Measurements from ENCODE around the gene LUZP2. TPM values are rescaled to one million over a fixed set of nuclear protein-coding genes. Genes with fewer than 3 reads are reported as not detected.

Gene LUZP2
- total and polyA plus RNA-seq, 2 of the 8 experiments (the other 6 are each of a cell fraction or from before 2014, with no cell fraction given), result 0.79 to 1.5 TPM

DNA sequence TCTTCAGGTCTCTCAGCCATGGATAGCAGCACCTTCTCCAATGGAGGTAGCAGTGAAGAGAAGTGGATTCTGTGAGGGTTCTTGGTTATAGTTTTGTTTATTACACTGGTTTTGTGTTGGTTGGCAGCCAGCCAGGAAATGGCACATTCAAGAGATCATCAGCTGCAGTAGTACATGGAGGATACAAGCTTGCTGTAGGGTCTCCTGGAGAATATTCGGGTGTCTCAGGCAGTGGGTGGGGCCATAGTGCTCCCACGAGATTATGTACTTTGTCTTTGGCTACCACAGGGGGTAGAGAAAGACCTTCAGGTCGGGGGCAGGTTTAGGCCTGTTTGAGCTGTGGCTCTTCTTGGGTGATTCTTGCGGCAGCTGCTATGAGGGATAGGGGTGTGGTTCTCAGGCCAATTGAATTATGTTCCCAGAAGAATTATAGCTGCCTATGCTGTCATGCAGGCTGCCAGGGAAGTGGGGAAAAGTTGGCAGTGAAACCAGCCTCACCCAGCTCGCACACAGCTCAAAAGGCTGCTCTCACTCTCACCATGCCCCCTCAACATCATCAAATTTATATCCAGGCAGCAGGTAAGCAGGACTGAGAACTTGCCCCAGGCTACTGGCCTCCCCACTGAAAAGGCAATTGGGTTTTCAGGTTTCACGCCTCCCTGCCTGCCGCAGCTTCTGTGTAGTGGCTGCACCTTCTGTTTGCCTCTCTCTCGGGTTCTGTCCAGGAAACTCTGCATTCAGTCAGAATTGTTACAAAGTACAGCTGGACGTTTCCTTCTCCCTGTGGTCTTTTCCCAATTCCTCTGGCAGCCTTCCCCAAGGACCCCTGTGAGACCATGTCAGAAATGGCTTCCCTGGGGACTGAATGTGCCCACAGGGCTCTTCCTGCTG is 435.5 kb downstream of the LUZP2 start:
- no peak overlapping the region for H2AFZ ChIP-seq (ENCODE audit: low read length)
- ChIA-PET POLR2A (ENCODE audit: partially characterized antibody) (interaction anchor here (0.6 kb wide), 1 partner anchor 12 kb away, joined by 3 read pairs; no protein-coding TSS in a partner anchor), CTCF (ENCODE audit: partially characterized antibody) (interaction anchor here (0.5 to 1.5 kb wide), 2 partner anchors 9 to 109 kb away, joined by 3 read pairs; no protein-coding TSS in a partner anchor)
- no peaks in the 10 kb centered on the region for H4K20me1 ChIP-seq (replicated peaks in 1 of 2; ENCODE audit: control insufficient read depth in 1 of 2, insufficient read depth in 2 of 2, low read length in 2 of 2)
- H4K91ac ChIP-seq (replicated peaks; ENCODE audit: insufficient read length, low read length), result no peak overlapping the region
- H3K14ac ChIP-seq (ENCODE audit: insufficient read length), result no peak overlapping the region
- no peak overlapping the region for H3K56ac ChIP-seq (replicated peaks; ENCODE audit: insufficient read length, low read depth, low read length)
- no peak overlapping the region for H3K18ac ChIP-seq (ENCODE audit: extremely low read depth, low read length)
- no peak for FAIRE-seq
- no peak overlapping the region for H2BK15ac ChIP-seq (ENCODE audit: low read length)
- H3K27ac ChIP-seq (ENCODE audit: low read depth, low read length), result no peak overlapping the region
- H2BK5ac ChIP-seq (ENCODE audit: low read depth, low read length), result no peak overlapping the region
- H4K5ac ChIP-seq (ENCODE audit: insufficient read length, low read depth, low read length), result no peak overlapping the region
- no peaks in the 10 kb centered on the region for H3K79me1 ChIP-seq (ENCODE audit: low read depth, low read length)
- no peak overlapping the region for H2AK5ac ChIP-seq (ENCODE audit: low read depth, low read length)
- H3K9ac ChIP-seq (replicated peaks in 1 of 4; ENCODE audit: extremely low read depth in 1 of 4, low read depth in 3 of 4, low read length in 3 of 4), result no peak overlapping the region
- no peak overlapping the region for H2BK20ac ChIP-seq (ENCODE audit: low read length)
- no peak overlapping the region for H4K8ac ChIP-seq (ENCODE audit: extremely low read depth, insufficient read depth, low read length)
- no peak overlapping the region for H3K4ac ChIP-seq (replicated peaks; ENCODE audit: insufficient read length, low read depth, low read length)
- H3K4me2 ChIP-seq (ENCODE audit: insufficient read depth in 1 of 2, low read depth in 2 of 2, low read length in 2 of 2), result no peak overlapping the region
- no peaks in the 10 kb centered on the region for H3K4me1 ChIP-seq (replicated peaks in 1 of 4; ENCODE audit: control insufficient read depth in 3 of 4, insufficient read depth in 4 of 4, low read length in 3 of 4)
- no peaks in the 10 kb centered on the region for H3K27me3 ChIP-seq (replicated peaks in 1 of 4; ENCODE audit: control insufficient read depth in 3 of 4, extremely low read depth in 1 of 4, insufficient read depth in 3 of 4, low read length in 3 of 4)
- H2BK120ac ChIP-seq (replicated peaks; ENCODE audit: low read depth, low read length), result no peak overlapping the region
- no peak overlapping the region for H3K4me3 ChIP-seq (ENCODE audit: extremely low read depth in 1 of 4, insufficient read depth in 2 of 4, low read depth in 3 of 4, low read length in 4 of 4)
- no peaks in the 10 kb centered on the region for H3K36me3 ChIP-seq (ENCODE audit: control insufficient read depth in 2 of 4, insufficient read depth in 4 of 4, low read length in 3 of 4)
- no peaks in the 10 kb centered on the region for H3K9me3 ChIP-seq (ENCODE audit: insufficient read depth in 2 of 2, low read depth in 1 of 2, low read length in 1 of 2)
- no peak overlapping the region for H2BK12ac ChIP-seq (ENCODE audit: low read depth, low read length)
- H3K23me2 ChIP-seq (ENCODE audit: low read depth, low read length), result no peaks in the 10 kb centered on the region
- H3K79me2 ChIP-seq (ENCODE audit: control insufficient read depth in 1 of 2, insufficient read depth in 2 of 2, low read length in 2 of 2), result no peaks in the 10 kb centered on the region
- 84% methylated on average over 9 of the region's 9 CpGs; no CpG with 5 or more reads in 1 of the 2 experiments for WGBS, 2 experiments (ENCODE audit: extremely low coverage in 1 of 2, insufficient coverage in 1 of 2, insufficient read length in 1 of 2, insufficient replicate concordance in 2 of 2, low coverage in 1 of 2, low lambda C conversion rate in 2 of 2, missing lambda C conversion rate in 1 of 2)
- no peak overlapping the region for H3K23ac ChIP-seq (ENCODE audit: insufficient read length)
- DNase-seq (ENCODE audit: low read depth in 1 of 2, low spot score in 2 of 2), result no peak
- TF ChIP-seq KDM1A (IDR thresholded peaks at IDR 0.05; ENCODE audit: borderline replicate concordance, low read length) (no peak), RAD21 (IDR thresholded peaks at IDR 0.05 in 1 of 2, conservative IDR thresholded peaks at IDR 0.05 in 1 of 2; ENCODE audit: low read depth in 2 of 2, low read length in 2 of 2) (no peak), POLR2A (IDR thresholded peaks at IDR 0.05; ENCODE audit: control extremely low read depth in 1 of 2, low read depth in 2 of 2, low read length in 2 of 2) (no peak), SIN3A (conservative IDR thresholded peaks at IDR 0.05 in 1 of 2, IDR thresholded peaks at IDR 0.05 in 1 of 2; ENCODE audit: low read depth in 1 of 2, low read length in 2 of 2) (no peak), POU5F1 (IDR thresholded peaks at IDR 0.05; ENCODE audit: low read depth, low read length) (no peak), TEAD4 (IDR thresholded peaks at IDR 0.05; ENCODE audit: low read depth, low read length) (no peak), TAF7 (optimal IDR thresholded peaks at IDR 0.05; ENCODE audit: borderline replicate concordance, low read depth, low read length) (no peak), ASH2L (IDR thresholded peaks at IDR 0.05; ENCODE audit: low read length) (no peak), SIX5 (IDR thresholded peaks at IDR 0.05; ENCODE audit: low read depth, low read length) (no peak), SP2 (IDR thresholded peaks at IDR 0.05; ENCODE audit: low read length) (no peak), RFX5 (IDR thresholded peaks at IDR 0.05; ENCODE audit: borderline replicate concordance, low read depth, low read length) (no peak), CHD1 (IDR thresholded peaks at IDR 0.05; ENCODE audit: low read depth, low read length) (no peak), BCL11A (IDR thresholded peaks at IDR 0.05; ENCODE audit: low read depth in 2 of 2, low read length in 2 of 2) (no peak)

Measured in H1 (cell line).